H1 (cell line): ENCODE results near the gene NABP2. TPM values are rescaled to one million over a fixed set of nuclear protein-coding genes. Genes with fewer than 3 reads are reported as not detected.

ENCODE experiments used
- CTCF ChIA-PET: fragments of 300-600 bp; sonication (Branson Sonifier 250); formaldehyde crosslinking; loops from one replicate; lab custom pipeline; 2021; ENCODE audit not compliant: partially characterized antibody; lab: Charles Lee
- POLR2A ChIA-PET: fragments of 300-600 bp; sonication (Branson Sonifier 250); formaldehyde crosslinking; loops from one replicate; lab custom pipeline; 2021; ENCODE audit warnings: inconsistent platforms; ENCODE audit not compliant: partially characterized antibody; lab: Charles Lee
- DNase-seq, 2 experiments: peaks; one replicate each; pipeline versions ENCODE4 v3.0.0 to v3.0.0-alpha.2; 2010 to 2022; ENCODE audit warnings: low spot score in 2 of 2, low read depth in 1 of 2, mixed read lengths in 1 of 2
- FAIRE-seq: peaks from 2 replicates; lab custom pipeline; 2011; peaks lifted over from hg19 to GRCh38; lab: Jason Lieb, UNC
- H2AFZ ChIP-seq: 2 replicates; pipeline ENCODE4 v1.8.1; 2012; ENCODE audit warnings: low read length, inconsistent platforms
- H2AK5ac ChIP-seq: 2 replicates; pipeline ENCODE4 v1.6.1; 2013; ENCODE audit warnings: low read depth, low read length
- H2BK120ac ChIP-seq: replicated peaks from 2 replicates; pipeline ENCODE3; 2013; ENCODE audit warnings: low read depth, low read length, inconsistent platforms
- H2BK12ac ChIP-seq: 2 replicates; pipeline ENCODE4 v1.6.1; 2013; ENCODE audit warnings: low read depth, low read length
- H2BK15ac ChIP-seq: 2 replicates; pipeline ENCODE4 v1.6.1; 2013; ENCODE audit warnings: low read length
- H2BK20ac ChIP-seq: 2 replicates; pipeline ENCODE4 v1.6.1; 2013; ENCODE audit warnings: low read length
- H2BK5ac ChIP-seq: 2 replicates; pipeline ENCODE4 v1.6.1; 2013; ENCODE audit warnings: low read depth, low read length
- H3K14ac ChIP-seq: 2 replicates; pipeline ENCODE4 v1.6.1; 2013; ENCODE audit warnings: inconsistent platforms; ENCODE audit not compliant: insufficient read length
- H3K18ac ChIP-seq: 2 replicates; pipeline ENCODE4 v1.6.1; 2013; ENCODE audit warnings: low read length; ENCODE audit errors: extremely low read depth
- H3K23ac ChIP-seq: 2 replicates; pipeline ENCODE4 v1.6.1; 2013; ENCODE audit warnings: inconsistent platforms; ENCODE audit not compliant: insufficient read length
- H3K23me2 ChIP-seq: 2 replicates; pipeline ENCODE4 v1.6.1; 2013; ENCODE audit warnings: low read depth, low read length
- H3K27ac ChIP-seq: 2 replicates; pipeline ENCODE4 v1.6.1; 2011; ENCODE audit warnings: low read depth, low read length, inconsistent platforms
- H3K27me3 ChIP-seq, 4 experiments: replicated peaks in 1 of 4; 1 replicate in 1 of 4; 2 replicates in 3 of 4; pipeline versions ENCODE4 v1.6.1 to v1.8.1; 2011 to 2013; ENCODE audit warnings: low read length in 3 of 4, mild to moderate bottlenecking in 3 of 4, inconsistent platforms in 2 of 4, mixed read lengths in 2 of 4, moderate library complexity in 1 of 4; ENCODE audit not compliant: control insufficient read depth in 3 of 4, insufficient read depth in 3 of 4; ENCODE audit errors: extremely low read depth in 1 of 4
- H3K36me3 ChIP-seq, 4 experiments: 2 replicates each; pipeline versions ENCODE4 v1.6.1 to v1.8.1; 2011 to 2013; ENCODE audit warnings: mild to moderate bottlenecking in 4 of 4, low read length in 3 of 4, moderate library complexity in 2 of 4, control low read depth in 1 of 4, inconsistent platforms in 1 of 4; ENCODE audit not compliant: insufficient read depth in 4 of 4, control insufficient read depth in 2 of 4
- H3K4ac ChIP-seq: replicated peaks from 2 replicates; pipeline ENCODE3; 2013; ENCODE audit warnings: low read length, low read depth, mixed read lengths, inconsistent platforms; ENCODE audit not compliant: insufficient read length
- H3K4me1 ChIP-seq, 4 experiments: replicated peaks in 1 of 4; 1 replicate in 1 of 4; 2 replicates in 3 of 4; pipeline versions ENCODE4 v1.6.1 to v1.8.1; 2011 to 2013; ENCODE audit warnings: low read length in 3 of 4, inconsistent platforms in 2 of 4, mixed read lengths in 1 of 4; ENCODE audit not compliant: insufficient read depth in 4 of 4, control insufficient read depth in 3 of 4
- H3K4me2 ChIP-seq, 2 experiments: 2 replicates each; pipeline versions ENCODE4 v1.6.1 to v1.8.1; 2011 to 2013; ENCODE audit warnings: low read depth in 2 of 2, low read length in 2 of 2, control low read depth in 1 of 2, inconsistent platforms in 1 of 2, mild to moderate bottlenecking in 1 of 2; ENCODE audit not compliant: insufficient read depth in 1 of 2
- H3K4me3 ChIP-seq, 4 experiments: fragments of 200-600, 300-600 bp in 1 of 4; sonication (generic), shearing (Covaris generic), sonication (Bioruptor Twin) in 1 of 4; 2 replicates each; pipeline versions ENCODE4 v1.5.1 to v1.8.1; 2011 to 2016; ENCODE audit warnings: low read length in 4 of 4, low read depth in 3 of 4, control low read depth in 2 of 4, inconsistent platforms in 2 of 4, mild to moderate bottlenecking in 2 of 4, mixed read lengths in 1 of 4, moderate library complexity in 1 of 4; ENCODE audit not compliant: insufficient read depth in 2 of 4; ENCODE audit errors: extremely low read depth in 1 of 4
- H3K56ac ChIP-seq: replicated peaks from 2 replicates; pipeline ENCODE3; 2013; ENCODE audit warnings: low read depth, mild to moderate bottlenecking, mixed read lengths, low read length, inconsistent platforms; ENCODE audit not compliant: insufficient read length
- H3K79me1 ChIP-seq: 2 replicates; pipeline ENCODE4 v1.6.1; 2013; ENCODE audit warnings: low read depth, low read length, control low read depth
- H3K79me2 ChIP-seq, 2 experiments: 2 replicates each; pipeline versions ENCODE4 v1.6.1 to v1.8.1; 2012 to 2013; ENCODE audit warnings: low read length in 2 of 2, mild to moderate bottlenecking in 2 of 2, inconsistent platforms in 1 of 2; ENCODE audit not compliant: insufficient read depth in 2 of 2, control insufficient read depth in 1 of 2
- H3K9ac ChIP-seq, 4 experiments: replicated peaks in 1 of 4; 1 replicate in 1 of 4; 2 replicates in 3 of 4; pipeline versions ENCODE4 v1.6.1 to v1.8.1; 2011 to 2013; ENCODE audit warnings: low read depth in 3 of 4, low read length in 3 of 4, control low read depth in 2 of 4, mild to moderate bottlenecking in 2 of 4, moderate library complexity in 2 of 4, inconsistent platforms in 1 of 4; ENCODE audit errors: extremely low read depth in 1 of 4
- H3K9me3 ChIP-seq, 2 experiments: 2 replicates each; pipeline versions ENCODE4 v1.6.1 to v1.8.1; 2012 to 2013; ENCODE audit warnings: mild to moderate bottlenecking in 2 of 2, moderate library complexity in 2 of 2, control low read depth in 1 of 2, inconsistent platforms in 1 of 2, low read depth in 1 of 2, low read length in 1 of 2, mixed read lengths in 1 of 2; ENCODE audit not compliant: insufficient read depth in 2 of 2
- H4K20me1 ChIP-seq, 2 experiments: replicated peaks in 1 of 2; 2 replicates each; pipeline versions ENCODE3 to v1.8.1; 2011 to 2013; ENCODE audit warnings: inconsistent platforms in 2 of 2, low read length in 2 of 2, mild to moderate bottlenecking in 1 of 2; ENCODE audit not compliant: insufficient read depth in 2 of 2, control insufficient read depth in 1 of 2
- H4K5ac ChIP-seq: 2 replicates; pipeline ENCODE4 v1.6.1; 2013; ENCODE audit warnings: low read length, low read depth, mixed read lengths, inconsistent platforms; ENCODE audit not compliant: insufficient read length
- H4K8ac ChIP-seq: 2 replicates; pipeline ENCODE4 v1.8.0; 2013; ENCODE audit warnings: mild to moderate bottlenecking, moderate library complexity, low read length, inconsistent platforms; ENCODE audit not compliant: insufficient read depth; ENCODE audit errors: extremely low read depth
- H4K91ac ChIP-seq: replicated peaks from 2 replicates; pipeline ENCODE3; 2013; ENCODE audit warnings: low read length, mixed read lengths, inconsistent platforms; ENCODE audit not compliant: insufficient read length
- GTF2F1 ChIP-seq: IDR thresholded peaks from 2 replicates; pipeline ENCODE4 v1.6.1; 2012; ENCODE audit warnings: low read depth, low read length, improper control_type of control experiment, borderline replicate concordance
- KDM4A ChIP-seq: IDR thresholded peaks from one replicate; pipeline ENCODE4 v1.7.1; 2012; ENCODE audit warnings: low read depth, mild to moderate bottlenecking, moderate library complexity, low read length, inconsistent platforms; ENCODE audit not compliant: severe bottlenecking
- MAFK ChIP-seq: IDR thresholded peaks from 2 replicates; pipeline ENCODE4 v1.6.1; 2012; ENCODE audit warnings: low read depth, mild to moderate bottlenecking, improper control_type of control experiment, low read length
- NRF1 ChIP-seq: IDR thresholded peaks from 2 replicates; pipeline ENCODE4 v1.6.1; 2011; ENCODE audit warnings: mild to moderate bottlenecking, low read depth, low read length, improper control_type of control experiment
- RFX5 ChIP-seq: IDR thresholded peaks from 2 replicates; pipeline ENCODE4 v1.6.1; 2011; ENCODE audit warnings: low read depth, low read length, improper control_type of control experiment, borderline replicate concordance
- RXRA ChIP-seq: IDR thresholded peaks from 2 replicates; pipeline ENCODE4 v1.6.1; 2011; ENCODE audit warnings: low read depth, mild to moderate bottlenecking, low read length, moderate library complexity; ENCODE audit not compliant: insufficient read depth
- SP4 ChIP-seq: IDR thresholded peaks from 2 replicates; pipeline ENCODE4 v1.6.1; 2012; ENCODE audit warnings: low read length, inconsistent platforms
- SRF ChIP-seq: IDR thresholded peaks from 2 replicates; pipeline ENCODE4 v1.6.1; 2011; ENCODE audit warnings: mild to moderate bottlenecking, low read depth, low read length, moderate library complexity
- ZNF274 ChIP-seq: IDR thresholded peaks from 2 replicates; pipeline ENCODE4 v1.7.0; 2012; ENCODE audit warnings: low read length, borderline replicate concordance; ENCODE audit errors: extremely low read depth
- WGBS, 2 experiments: shearing (Covaris generic) in 1 of 2; methylation state at CpG; one replicate each; pipeline versions ENCODE4 v1.1.6 to v1.1.7; 2013 to 2015; ENCODE audit warnings: low lambda C conversion rate in 2 of 2, mixed read lengths in 2 of 2, inconsistent platforms in 1 of 2, low coverage in 1 of 2, missing lambda C conversion rate in 1 of 2; ENCODE audit not compliant: insufficient replicate concordance in 2 of 2, insufficient coverage in 1 of 2, insufficient read length in 1 of 2; ENCODE audit errors: extremely low coverage in 1 of 2, missing lambda C conversion rate in 1 of 2; 5-methylcytosine and 5-hydroxymethylcytosine counted together
- polyA plus RNA-seq, 7 experiments: library from polyadenylated mRNA; depleted of rRNA in 3 of 7; stranded (reverse) in 5 of 7; unstranded in 2 of 7; fragments of >200 nt in 5 of 7; fragments of 200-250 nt in 2 of 7; gene quantifications; 1 replicate in 5 of 7; 2 replicates in 1 of 7; 4 replicates in 1 of 7; pipeline versions ENCODE4 v1.2.1 to v1.2.3, GENCODE V29; 2011 to 2013; ENCODE audit warnings: missing spikeins in 2 of 7, mixed read lengths in 2 of 7
- total RNA-seq: library from RNA; stranded (reverse); fragmentation: NEBNext Ultra II Directional; extraction: Animal tissue kit (Norgen Biotek cat#: 25700); gene quantifications from 2 replicates; pipeline ENCODE4 v1.2.1, GENCODE V29; 2021

NABP2 gene
- total and polyA plus RNA-seq, 2 of the 8 experiments (the other 6 are each of a cell fraction or from before 2014, with no cell fraction given): 58.1 to 67.5 TPM

DNA sequence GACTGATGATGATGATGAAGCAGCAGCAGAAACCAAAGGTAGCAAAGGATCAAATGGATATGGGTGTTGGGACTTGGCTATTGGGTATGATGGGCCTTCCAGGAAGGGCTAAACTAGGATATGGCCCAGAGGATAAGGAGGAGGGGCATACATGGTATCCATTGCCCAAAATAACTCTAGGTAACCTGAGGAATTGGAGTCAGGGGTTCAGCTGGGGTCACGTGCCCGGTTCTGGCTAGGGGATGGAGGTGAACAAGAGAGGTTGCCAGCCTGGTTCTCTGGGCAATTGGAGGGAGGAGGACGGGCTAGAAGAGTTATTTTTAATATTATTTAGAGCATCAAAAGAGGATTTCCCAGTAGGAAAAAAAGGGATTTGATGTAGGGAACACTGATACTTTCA, 36.8 kb downstream of the NABP2 start:
- H4K20me1 ChIP-seq: peaks cover 4 to 6% of the 10 kb centered on the region in 2 experiments
- TF ChIP-seq RFX5 (no peak), MAFK (no peak), ZNF274 (no peak), KDM4A (no peak), SRF (no peak), RXRA (no peak), SP4 (no peak), NRF1 (no peak), GTF2F1 (no peak)
- TF ChIP-seq, all 59 proteins: peak for 0
- POLR2A ChIA-PET: interaction anchor here (1.3 kb wide), 1 partner anchor 40 kb away, joined by 3 read pairs; the partner anchor contains the start of gene RNF41
- Histone ChIP-seq H3K18ac (no peak overlapping the region), H3K23ac (no peak overlapping the region), H2BK120ac (no peak overlapping the region), H3K9me3 (no peaks in the 10 kb centered on the region), H3K14ac (no peak overlapping the region), H4K5ac (no peak overlapping the region), H2BK12ac (no peak overlapping the region), H2BK5ac (no peak overlapping the region), H3K4me3 (no peak overlapping the region), H4K91ac (no peak overlapping the region), H3K79me1 (peaks cover 7% of the 10 kb centered on the region), H4K8ac (no peak overlapping the region), H3K56ac (no peak overlapping the region), H3K4ac (no peak overlapping the region), H3K27me3 (no peaks in the 10 kb centered on the region), H3K23me2 (peaks cover 11% of the 10 kb centered on the region; the same call in 1 of the 2 replicates), H2AFZ (no peak overlapping the region), H3K4me1 (peaks cover 8 to 17% (median 13%) of the 10 kb centered on the region in 4 experiments), H2BK20ac (no peak overlapping the region), H2AK5ac (no peak overlapping the region), H3K4me2 (no peak overlapping the region), H3K36me3 (peaks cover 0 to 6% (median 0%) of the 10 kb centered on the region in 4 experiments; a peak in 2 of 8 replicates), H3K27ac (no peak overlapping the region), H3K9ac (no peak overlapping the region), H2BK15ac (no peak overlapping the region), H3K79me2 (peaks cover 0 to 8% of the 10 kb centered on the region in 2 experiments; a peak in 1 of 4 replicates)
- FAIRE-seq (no peak), DNase-seq (no peak)
- WGBS, 2 experiments: 89% methylated on average over 3 of the region's 3 CpGs; no CpG with 5 or more reads in 1 of the 2 experiments
- CTCF ChIA-PET: interaction anchor here (0.5 to 1.5 kb wide), 8 partner anchors 10 to 400 kb away, joined by 3 to 4 read pairs (median 3); partner anchors contain the start of gene CNPY2
